ENCODE measurements around the gene GOLGA7B.

The GOLGA7B gene

DNA sequence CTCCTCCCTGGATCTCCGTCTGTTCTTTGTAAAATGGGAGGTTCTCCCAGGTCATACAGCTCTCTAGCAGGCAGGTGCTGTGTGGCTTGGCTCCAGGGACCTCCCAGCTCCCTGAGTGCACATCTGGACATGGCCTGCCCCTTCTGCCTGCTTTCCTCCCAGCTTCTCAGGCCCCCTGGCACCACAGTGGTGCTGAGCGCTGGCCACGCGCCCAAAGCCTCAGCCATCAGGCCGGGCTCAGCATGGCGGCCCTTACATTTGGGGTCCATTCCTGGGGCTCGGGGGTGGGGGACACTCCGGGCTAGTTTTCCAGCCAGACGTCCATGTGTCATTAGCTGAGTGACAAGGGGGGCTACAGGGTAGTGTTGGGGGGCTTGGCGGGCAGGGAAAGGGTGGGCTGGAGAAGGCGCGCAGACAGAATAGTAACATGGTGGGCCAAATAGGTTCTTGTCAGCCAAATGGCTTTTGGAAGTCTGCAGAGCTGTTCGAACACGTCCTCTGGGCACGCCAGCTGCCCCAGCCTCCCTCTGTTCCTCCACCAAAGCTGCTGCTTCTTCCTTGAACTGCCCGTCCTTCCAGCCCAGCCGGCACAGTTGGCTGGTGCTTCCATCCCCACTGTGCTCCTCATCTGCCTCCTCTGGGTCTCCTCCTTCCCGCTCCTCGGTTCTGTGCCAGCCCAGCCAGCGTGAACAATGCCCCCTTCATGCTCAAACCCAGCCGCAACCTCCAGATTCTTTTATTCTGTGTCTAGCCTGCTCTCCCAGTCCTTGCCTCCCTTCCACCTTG is 65.9 kb downstream of the GOLGA7B start:
- no peak overlapping the region for H3K27ac Mint-ChIP-seq
- H3K27me3 Mint-ChIP-seq (ENCODE audit: low read depth, poor library complexity) = peaks cover 55% of the 10 kb centered on the region
- TF ChIP-seq, protein P1, sequence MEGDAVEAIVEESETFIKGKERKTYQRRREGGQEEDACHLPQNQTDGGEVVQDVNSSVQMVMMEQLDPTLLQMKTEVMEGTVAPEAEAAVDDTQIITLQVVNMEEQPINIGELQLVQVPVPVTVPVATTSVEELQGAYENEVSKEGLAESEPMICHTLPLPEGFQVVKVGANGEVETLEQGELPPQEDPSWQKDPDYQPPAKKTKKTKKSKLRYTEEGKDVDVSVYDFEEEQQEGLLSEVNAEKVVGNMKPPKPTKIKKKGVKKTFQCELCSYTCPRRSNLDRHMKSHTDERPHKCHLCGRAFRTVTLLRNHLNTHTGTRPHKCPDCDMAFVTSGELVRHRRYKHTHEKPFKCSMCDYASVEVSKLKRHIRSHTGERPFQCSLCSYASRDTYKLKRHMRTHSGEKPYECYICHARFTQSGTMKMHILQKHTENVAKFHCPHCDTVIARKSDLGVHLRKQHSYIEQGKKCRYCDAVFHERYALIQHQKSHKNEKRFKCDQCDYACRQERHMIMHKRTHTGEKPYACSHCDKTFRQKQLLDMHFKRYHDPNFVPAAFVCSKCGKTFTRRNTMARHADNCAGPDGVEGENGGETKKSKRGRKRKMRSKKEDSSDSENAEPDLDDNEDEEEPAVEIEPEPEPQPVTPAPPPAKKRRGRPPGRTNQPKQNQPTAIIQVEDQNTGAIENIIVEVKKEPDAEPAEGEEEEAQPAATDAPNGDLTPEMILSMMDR (IDR thresholded peaks at IDR 0.05) = no peak
- H3K9me3 Mint-ChIP-seq = no peaks in the 10 kb centered on the region
- H3K4me3 Mint-ChIP-seq = no peak overlapping the region
- H3K36me3 Mint-ChIP-seq (ENCODE audit: low read depth) = no peaks in the 10 kb centered on the region
- DNase-seq = no peak
- no peaks in the 10 kb centered on the region for H3K4me1 Mint-ChIP-seq

DNA sequence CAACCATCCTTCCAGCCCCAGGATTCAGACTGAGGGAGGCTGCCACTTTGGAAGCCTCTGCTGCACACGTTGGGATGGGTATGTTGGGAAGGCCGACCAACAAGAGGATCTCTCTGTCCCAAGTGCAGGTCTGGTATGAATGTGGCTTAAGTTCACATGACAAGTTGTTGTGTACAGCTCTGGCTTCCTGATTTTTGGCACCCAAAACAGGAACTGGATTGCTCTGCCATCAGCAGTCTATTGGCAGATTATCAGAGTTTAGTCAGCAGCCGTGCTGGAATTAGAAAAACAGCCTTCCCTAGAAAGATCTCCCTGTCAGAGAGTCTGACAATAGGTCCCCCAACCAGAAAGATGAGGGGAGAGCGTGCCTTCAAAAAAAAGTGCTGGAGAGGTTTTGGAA is 66.9 kb downstream of the GOLGA7B start:
- no peak for DNase-seq
- H3K4me3 Mint-ChIP-seq = no peak overlapping the region

DNA sequence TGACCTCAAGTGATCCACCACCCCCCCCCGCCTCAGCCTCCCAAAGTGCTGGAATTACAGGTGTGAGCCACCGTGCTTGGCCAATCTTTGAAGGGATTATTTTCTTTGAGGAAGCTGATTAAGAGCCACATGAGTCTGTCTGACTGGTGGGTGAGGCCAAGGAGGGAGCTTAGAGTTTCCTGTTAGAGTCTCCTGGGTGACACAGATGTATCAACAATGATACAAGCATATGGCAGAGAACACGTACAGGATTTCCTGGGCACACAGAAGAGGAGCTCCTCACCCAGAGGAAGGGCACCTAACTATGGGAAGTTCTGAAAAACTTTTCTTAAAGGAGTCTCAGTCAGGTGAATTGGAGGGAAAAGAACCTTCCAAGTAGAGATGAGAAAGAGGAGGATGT is 69.4 kb downstream of the GOLGA7B start:
- TF ChIP-seq, protein P1 (IDR thresholded peaks at IDR 0.05) = no peak
- no peaks in the 10 kb centered on the region for H3K36me3 Mint-ChIP-seq (ENCODE audit: low read depth)
- no peaks in the 10 kb centered on the region for H3K9me3 Mint-ChIP-seq
- no peak overlapping the region for H3K4me3 Mint-ChIP-seq
- no peaks in the 10 kb centered on the region for H3K4me1 Mint-ChIP-seq
- no peak for DNase-seq
- H3K27ac Mint-ChIP-seq = no peak overlapping the region
- peaks cover 48% of the 10 kb centered on the region for H3K27me3 Mint-ChIP-seq (ENCODE audit: low read depth, poor library complexity)

More for the DNA sequence above, 66.9 kb downstream of the GOLGA7B start:
- TF ChIP-seq, protein P1 (IDR thresholded peaks at IDR 0.05) = no peak
- Mint-ChIP-seq H3K9me3 (no peaks in the 10 kb centered on the region), H3K27me3 (ENCODE audit: low read depth, poor library complexity) (peaks cover 59% of the 10 kb centered on the region), H3K27ac (no peak overlapping the region), H3K4me1 (no peaks in the 10 kb centered on the region), H3K36me3 (ENCODE audit: low read depth) (no peaks in the 10 kb centered on the region)

DNA sequence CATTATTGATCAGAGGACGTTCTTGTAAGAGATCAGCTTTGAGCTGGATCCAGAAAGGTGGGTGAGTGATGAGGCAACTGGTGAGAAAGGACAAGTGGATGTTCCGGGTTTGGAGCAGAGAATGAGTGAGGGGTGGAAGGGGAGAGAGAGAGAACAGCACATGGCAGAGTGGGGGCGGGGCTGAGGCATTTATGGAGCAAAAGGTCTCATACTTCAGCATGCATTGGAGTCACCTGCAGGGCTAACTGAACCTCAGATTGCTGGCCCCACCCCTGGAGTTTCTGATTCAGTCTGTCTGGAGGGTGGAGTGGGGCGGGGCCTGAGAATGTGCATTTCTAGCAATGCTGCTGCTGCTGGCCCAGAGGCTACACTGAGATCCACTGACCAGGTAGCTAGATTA is 71.2 kb downstream of the GOLGA7B start:
- Mint-ChIP-seq H3K4me1 (no peaks in the 10 kb centered on the region), H3K27me3 (ENCODE audit: low read depth, poor library complexity) (peaks cover 50% of the 10 kb centered on the region), H3K9me3 (no peaks in the 10 kb centered on the region), H3K27ac (no peak overlapping the region), H3K4me3 (no peak overlapping the region), H3K36me3 (ENCODE audit: low read depth) (no peaks in the 10 kb centered on the region)
- no peak for DNase-seq
- TF ChIP-seq, protein P1 (IDR thresholded peaks at IDR 0.05) = no peak

Data from nephron progenitor cell (in vitro differentiated cells).